Natural killer cell treated with Interleukin-12 subunit alpha and Interleukin-12 subunit beta and Interleukin-15 and Interleukin-18, amount 100 ng/mL, for 72 hours (primary cell): ENCODE measurements around the gene DRC7. TPM values are rescaled to one million over a fixed set of nuclear protein-coding genes. Genes with fewer than 3 reads are reported as not detected.

Source experiments
- ATAC-seq, 2 donors: fragments of 150-1000 bp; cut with Tn5 transposase in 1 of 2; sonication (Bioruptor Pico), chemical (Tn5 transposase) in 1 of 2; 2 replicates each; pipeline ENCODE4 v1.10.0; 2021
- DNase-seq: peaks from one replicate; pipeline ENCODE4 v3.0.0; 2022; ENCODE audit warnings: low spot score
- H3K27ac Mint-ChIP-seq, 2 donors: 1 replicate in 1 of 2; 2 replicates in 1 of 2; pipeline ENCODE4 v1.8.0; 2022; ENCODE audit warnings: mixed read lengths in 2 of 2, mild to moderate bottlenecking in 1 of 2, moderate library complexity in 1 of 2
- H3K27me3 Mint-ChIP-seq, 2 donors: 1 replicate in 1 of 2; 2 replicates in 1 of 2; pipeline ENCODE4 v1.8.0; 2022; ENCODE audit warnings: mixed read lengths in 2 of 2
- H3K36me3 Mint-ChIP-seq: one replicate; pipeline ENCODE4 v1.8.0; 2022; ENCODE audit warnings: mixed read lengths
- H3K4me1 Mint-ChIP-seq, 2 donors: 1 replicate in 1 of 2; 2 replicates in 1 of 2; pipeline ENCODE4 v1.8.0; 2022; ENCODE audit warnings: low read depth in 2 of 2, mixed read lengths in 2 of 2, mild to moderate bottlenecking in 1 of 2
- H3K4me3 Mint-ChIP-seq: one replicate; pipeline ENCODE4 v1.8.0; 2022; ENCODE audit warnings: mixed read lengths
- H3K9me3 Mint-ChIP-seq: 2 replicates; pipeline ENCODE4 v1.8.0; 2022; ENCODE audit warnings: mixed read lengths
- total RNA-seq, 2 donors: library from RNA; stranded (reverse); gene quantifications; one replicate each; pipeline ENCODE4 v1.2.3, GENCODE V29; 2022

The DRC7 gene
- total RNA-seq, 2 donors from 2014 or later = not detected

GRCh38 chr16:57763285-57764005, 68.8 kb downstream of the DRC7 start:
- no peaks in the 10 kb centered on the region for H3K27me3 Mint-ChIP-seq
- H3K4me1 Mint-ChIP-seq = peaks cover 0 to 2% of the 10 kb centered on the region in 2 donors
- DNase-seq (no peak), ATAC-seq (no peak)
- no peaks in the 10 kb centered on the region for H3K36me3 Mint-ChIP-seq
- H3K9me3 Mint-ChIP-seq = no peaks in the 10 kb centered on the region
- no peak overlapping the region for H3K27ac Mint-ChIP-seq
- H3K4me3 Mint-ChIP-seq = no peak overlapping the region

- peaks cover 0 to 2% of the 10 kb centered on the region in 2 donors for H3K4me1 Mint-ChIP-seq
- no peaks in the 10 kb centered on the region for H3K9me3 Mint-ChIP-seq
- no peak overlapping the region for H3K4me3 Mint-ChIP-seq
- peak overlapping the region in 1 of 2 donors; percentile 50 for H3K27ac Mint-ChIP-seq
- H3K27me3 Mint-ChIP-seq = no peaks in the 10 kb centered on the region
- no peaks in the 10 kb centered on the region for H3K36me3 Mint-ChIP-seq
- ATAC-seq = no peak
- no peak for DNase-seq
These were observed 69.4 kb downstream of the DRC7 start for GRCh38 chr16:57764006-57764340.

- no peaks in the 10 kb centered on the region for H3K36me3 Mint-ChIP-seq
- no peaks in the 10 kb centered on the region for H3K27me3 Mint-ChIP-seq
- peaks cover 0 to 2% of the 10 kb centered on the region in 2 donors for H3K4me1 Mint-ChIP-seq
- peak overlapping the region in 1 of 2 donors; percentile 50 for H3K27ac Mint-ChIP-seq
- ATAC-seq = peak; percentile 63 to 78
- no peak for DNase-seq
- H3K4me3 Mint-ChIP-seq = no peak overlapping the region
- H3K9me3 Mint-ChIP-seq = no peaks in the 10 kb centered on the region
These were observed 69.9 kb downstream of the DRC7 start for GRCh38 chr16:57764341-57765159.

- no peaks in the 10 kb centered on the region for H3K9me3 Mint-ChIP-seq
- H3K27ac Mint-ChIP-seq = no peak overlapping the region
- no peak overlapping the region for H3K4me3 Mint-ChIP-seq
- H3K36me3 Mint-ChIP-seq = no peaks in the 10 kb centered on the region
- ATAC-seq (no peak), DNase-seq (no peak)
- H3K4me1 Mint-ChIP-seq = peaks cover 0 to 2% of the 10 kb centered on the region in 2 donors
- no peaks in the 10 kb centered on the region for H3K27me3 Mint-ChIP-seq
These were observed 70.6 kb downstream of the DRC7 start for GRCh38 chr16:57765160-57765728.

GRCh38 chr16:57766714-57767348, 72.2 kb downstream of the DRC7 start:
- Mint-ChIP-seq H3K4me3 (no peak overlapping the region), H3K27ac (no peak overlapping the region), H3K9me3 (no peaks in the 10 kb centered on the region), H3K27me3 (no peaks in the 10 kb centered on the region), H3K36me3 (no peaks in the 10 kb centered on the region), H3K4me1 (peaks cover 0 to 2% of the 10 kb centered on the region in 2 donors)
- DNase-seq = no peak
- no peak for ATAC-seq

- no peak for DNase-seq
- no peak for ATAC-seq
- Mint-ChIP-seq H3K4me1 (no peaks in the 10 kb centered on the region), H3K9me3 (no peaks in the 10 kb centered on the region), H3K36me3 (no peaks in the 10 kb centered on the region), H3K4me3 (no peak overlapping the region), H3K27me3 (no peaks in the 10 kb centered on the region), H3K27ac (no peak overlapping the region)
These were observed 75.0 kb downstream of the DRC7 start for GRCh38 chr16:57769541-57770145.

GRCh38 chr16:57770361-57770760, 75.8 kb downstream of the DRC7 start:
- DNase-seq = no peak
- no peaks in the 10 kb centered on the region for H3K27me3 Mint-ChIP-seq
- no peaks in the 10 kb centered on the region for H3K36me3 Mint-ChIP-seq
- ATAC-seq = no peak
- no peaks in the 10 kb centered on the region for H3K4me1 Mint-ChIP-seq
- H3K9me3 Mint-ChIP-seq = no peaks in the 10 kb centered on the region
- H3K27ac Mint-ChIP-seq = no peak overlapping the region
- no peak overlapping the region for H3K4me3 Mint-ChIP-seq

GRCh38 chr16:57771141-57771785, 76.7 kb downstream of the DRC7 start:
- Mint-ChIP-seq H3K27me3 (no peaks in the 10 kb centered on the region), H3K27ac (no peak overlapping the region), H3K9me3 (no peaks in the 10 kb centered on the region), H3K4me3 (no peak overlapping the region), H3K36me3 (no peaks in the 10 kb centered on the region), H3K4me1 (no peaks in the 10 kb centered on the region)
- no peak for DNase-seq
- peak in 1 of 2 donors; percentile 11 for ATAC-seq

- Mint-ChIP-seq H3K27ac (no peak overlapping the region), H3K27me3 (no peaks in the 10 kb centered on the region), H3K4me3 (no peak overlapping the region), H3K4me1 (no peaks in the 10 kb centered on the region), H3K9me3 (no peaks in the 10 kb centered on the region), H3K36me3 (no peaks in the 10 kb centered on the region)
- ATAC-seq = no peak
- DNase-seq = no peak
These were observed 78.4 kb downstream of the DRC7 start for GRCh38 chr16:57773019-57773418.

GRCh38 chr16:57773655-57774295, 79.2 kb downstream of the DRC7 start:
- ATAC-seq = no peak
- DNase-seq = no peak
- Mint-ChIP-seq H3K27me3 (no peaks in the 10 kb centered on the region), H3K4me1 (no peaks in the 10 kb centered on the region), H3K36me3 (no peaks in the 10 kb centered on the region), H3K4me3 (no peak overlapping the region), H3K9me3 (no peaks in the 10 kb centered on the region), H3K27ac (no peak overlapping the region)

- H3K27ac Mint-ChIP-seq = no peak overlapping the region
- ATAC-seq (no peak), DNase-seq (no peak)
- no peaks in the 10 kb centered on the region for H3K4me1 Mint-ChIP-seq
- H3K36me3 Mint-ChIP-seq = no peaks in the 10 kb centered on the region
- H3K9me3 Mint-ChIP-seq = no peaks in the 10 kb centered on the region
- no peaks in the 10 kb centered on the region for H3K27me3 Mint-ChIP-seq
- H3K4me3 Mint-ChIP-seq = no peak overlapping the region
These were observed 80.2 kb downstream of the DRC7 start for GRCh38 chr16:57774705-57775285.

GRCh38 chr16:57775661-57776469, 81.3 kb downstream of the DRC7 start:
- Mint-ChIP-seq H3K4me1 (no peaks in the 10 kb centered on the region), H3K36me3 (no peaks in the 10 kb centered on the region), H3K9me3 (no peaks in the 10 kb centered on the region), H3K27ac (peak overlapping the region in 1 of 2 donors; percentile 7), H3K4me3 (no peak overlapping the region), H3K27me3 (no peaks in the 10 kb centered on the region)
- ATAC-seq = no peak
- no peak for DNase-seq
